A172 (cell line): ENCODE measurements around the gene CLEC2A. TPM values are rescaled to one million over a fixed set of nuclear protein-coding genes. Genes with fewer than 3 reads are reported as not detected.
A peak's percentile ranks its signal among the peaks of the same experiment; 100 is the strongest.
"Not testable (repeated sequence)": the region's sequence is repeated elsewhere in the genome, so short reads cannot be mapped to it uniquely, and the experiment has no call there.

Experiments
- DNase-seq: peaks from one replicate; pipeline ENCODE4 v3.0.0-alpha.2; 2015; ENCODE audit warnings: low spot score
- total RNA-seq: library from RNA; depleted of rRNA; stranded (reverse); fragments of >200 nt; shearing (Covaris generic); gene quantifications from 2 replicates; pipeline ENCODE4 v1.2.3, GENCODE V29; 2014; rRNA removed

Gene CLEC2A
- total RNA-seq, 1 experiment from 2014 or later: not detected

DNA sequence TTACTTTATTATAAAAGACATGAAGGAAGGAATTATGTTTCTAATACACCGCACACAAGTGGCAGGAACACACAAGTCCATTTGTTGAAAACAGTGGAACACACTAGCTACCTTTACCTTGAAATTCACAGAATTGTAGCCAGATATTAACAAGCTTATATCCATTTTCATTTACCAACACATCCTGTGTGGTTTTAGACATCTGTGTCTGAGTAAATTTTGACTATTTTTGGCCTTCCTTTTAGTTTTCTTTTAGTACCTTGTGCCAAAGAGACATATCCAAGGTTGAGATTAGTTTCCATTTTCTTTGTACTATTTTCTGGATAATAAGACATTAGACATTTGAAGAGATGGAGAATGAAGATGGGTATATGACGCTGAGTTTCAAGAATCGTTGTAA, 50.9 kb downstream of the CLEC2A start, which contains the start of gene KLRF2:
TSS of gene KLRF2 (plus strand) at position 244 of the 400 bp plus-strand sequence. CDS start at position 351, 107 bp downstream.
- DNase-seq: no peak

GRCh38 chr12:9880532-9881078, 51.6 kb downstream of the CLEC2A start:
- no peak for DNase-seq

- not testable (repeated sequence) for DNase-seq
Observed at GRCh38 chr12:9876120-9876519, 56.0 kb downstream of the CLEC2A start.

- no peak for DNase-seq
Observed at GRCh38 chr12:9872742-9873141, 59.4 kb downstream of the CLEC2A start.

DNA sequence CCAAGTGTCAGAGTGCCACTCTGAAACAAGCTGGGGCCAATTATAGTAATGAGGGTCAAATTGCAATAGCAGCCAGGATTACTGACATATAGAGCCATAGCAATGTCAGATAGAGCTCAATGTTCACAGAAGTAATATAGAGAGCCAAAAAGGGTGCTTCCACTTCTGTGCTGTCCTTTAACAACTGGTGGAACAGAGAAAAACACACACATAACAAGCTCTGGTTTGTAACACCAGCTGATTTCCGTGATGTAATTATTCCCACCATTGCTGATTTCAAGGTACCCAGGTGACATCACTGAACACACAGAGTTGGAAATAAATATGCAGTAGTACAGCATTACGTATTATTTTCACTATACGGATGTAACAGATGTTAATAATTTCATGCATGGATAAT, 60.0 kb downstream of the CLEC2A start:
- no peak for DNase-seq

DNA sequence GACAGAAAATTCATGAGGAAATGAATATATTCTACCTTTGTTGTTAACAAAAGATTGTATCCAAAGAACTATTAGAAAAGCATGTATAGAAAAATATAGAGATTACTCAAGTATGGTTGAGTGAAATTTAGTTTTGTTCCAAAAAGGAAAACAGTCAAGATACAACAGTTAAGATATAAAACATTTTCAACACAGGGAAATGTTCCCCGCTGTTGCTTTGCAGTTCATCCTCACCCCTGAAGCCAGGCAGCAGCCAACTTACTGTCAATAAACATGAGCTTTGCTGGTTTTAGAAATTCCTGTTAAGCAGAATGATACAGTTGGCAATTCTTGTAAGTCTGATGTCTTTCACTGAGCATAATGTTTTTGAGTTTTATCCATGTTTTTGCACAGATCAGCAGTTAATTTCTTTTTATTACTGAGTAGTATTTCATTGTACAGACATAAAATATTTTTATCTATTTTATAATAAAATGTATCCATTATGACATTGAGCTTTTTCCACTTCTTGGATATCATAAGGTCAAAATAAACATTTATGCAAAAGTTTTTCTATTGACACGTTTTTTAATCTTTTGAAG, 61.8 kb downstream of the CLEC2A start:
- peak; percentile 37 for DNase-seq

DNA sequence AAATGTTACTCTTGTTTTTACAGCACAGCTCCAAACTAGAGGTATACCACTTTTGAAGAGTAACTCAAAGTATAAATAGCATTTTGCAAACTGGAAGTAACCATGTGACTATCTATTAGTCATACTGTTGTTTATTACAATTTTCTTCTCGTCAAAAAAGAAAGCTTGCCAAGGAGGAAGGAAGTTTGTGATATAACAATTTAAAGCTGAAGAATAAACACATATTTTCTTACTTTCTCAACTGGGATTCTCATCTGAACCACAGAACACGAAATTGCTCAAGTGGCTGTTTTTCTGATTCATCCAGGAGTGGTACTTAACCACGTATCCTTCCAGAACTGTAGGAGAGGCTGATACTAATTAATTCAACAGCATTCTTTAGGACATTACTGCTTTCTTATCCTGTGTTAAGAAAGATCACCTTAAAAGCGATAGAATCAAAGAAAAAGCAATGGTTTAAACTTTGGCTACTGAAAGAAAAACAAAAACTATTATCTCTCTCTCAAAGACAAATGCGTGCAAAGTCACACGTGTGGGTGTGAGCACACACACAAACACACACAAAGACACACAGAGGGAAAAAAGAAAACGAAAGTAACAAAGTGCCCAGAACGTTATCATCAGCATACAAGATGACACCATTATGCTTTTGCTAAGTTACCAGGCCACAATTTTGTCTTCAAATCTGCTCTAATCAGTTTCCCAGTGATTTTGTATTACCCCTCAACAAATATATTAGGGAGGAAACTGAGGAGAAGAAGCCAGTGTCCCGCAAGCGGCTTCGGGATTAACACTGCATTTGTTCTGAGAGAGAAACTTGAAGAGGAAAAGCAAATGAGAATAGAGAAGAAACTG, 62.6 kb downstream of the CLEC2A start, which contains the start of gene CLEC2B:
TSS of gene CLEC2B (minus strand) at position 48 of the 855 bp plus-strand sequence.
- peak; percentile 66 for DNase-seq

GRCh38 chr12:9868951-9869306, 63.2 kb downstream of the CLEC2A start:
- no peak for DNase-seq

DNA sequence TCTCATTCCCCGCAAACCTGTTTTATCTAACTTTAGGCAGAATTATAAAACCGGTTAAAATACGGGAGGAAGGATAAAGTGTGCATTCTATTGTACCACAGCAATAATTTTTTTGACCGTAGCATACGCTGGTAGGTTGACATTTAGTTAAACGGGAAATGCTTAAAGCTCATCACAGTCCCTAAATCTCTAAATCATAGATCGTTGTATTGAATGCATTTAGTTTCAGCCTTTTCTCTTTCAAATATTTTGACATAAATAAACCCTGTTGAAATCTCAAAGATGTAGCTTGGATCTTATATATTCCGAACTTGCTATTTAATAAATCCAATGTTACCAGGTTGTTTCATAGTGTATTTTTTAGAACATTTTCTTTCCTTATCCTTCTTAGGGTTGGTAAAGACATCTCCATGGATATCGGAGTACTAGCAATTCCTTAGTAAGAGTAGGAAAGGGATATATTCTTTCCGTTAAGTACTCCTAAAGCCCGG, 63.8 kb downstream of the CLEC2A start:
- peak; percentile 13 for DNase-seq

DNA sequence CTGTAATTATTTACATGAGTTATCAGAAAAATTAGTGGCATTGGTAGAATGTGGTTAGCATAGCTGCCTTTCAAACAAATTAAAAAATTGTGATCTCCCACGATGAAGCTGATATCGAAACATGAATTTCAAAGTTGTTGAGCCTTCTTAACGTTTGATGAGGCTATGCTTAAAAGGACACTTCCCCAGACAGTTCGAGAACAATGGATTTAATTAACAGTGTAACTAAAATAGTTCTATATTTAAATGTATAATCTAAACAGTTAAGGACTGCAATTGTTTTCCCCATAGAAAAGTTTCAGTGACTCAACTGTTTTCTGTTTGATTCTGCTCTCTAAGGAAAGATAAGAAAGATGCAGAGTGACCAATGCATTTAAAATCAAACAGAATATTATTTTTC, 64.6 kb downstream of the CLEC2A start:
- DNase-seq: peak; percentile 23

- peak; percentile 22 for DNase-seq
Observed at GRCh38 chr12:9866860-9867269, 65.3 kb downstream of the CLEC2A start.

GRCh38 chr12:9864913-9865675, 67.1 kb downstream of the CLEC2A start:
- peak; percentile 9 for DNase-seq

Other genes starting within 250 kb of the CLEC2A start
- not detected in 2 replicates for gene CLECL1, start 199.3 kb downstream of the CLEC2A start, total RNA-seq
- not detected in 2 replicates for gene CD69, start 171.5 kb downstream of the CLEC2A start, total RNA-seq
- not detected in 2 replicates for gene KLRF1, start 104.9 kb downstream of the CLEC2A start, total RNA-seq
- 19.7 and 22.7 TPM in 2 replicates for gene CLEC2B, start 63.0 kb downstream of the CLEC2A start, total RNA-seq
- gene KLRF2, start 50.9 kb downstream of the CLEC2A start, total RNA-seq: not detected in 2 replicates
- gene CLEC12A, start 39.0 kb upstream of the CLEC2A start, total RNA-seq: 0.07 TPM in 1 of 2 replicates, not detected in the other
- not detected in 2 replicates for gene CLEC1B, start 66.8 kb upstream of the CLEC2A start, total RNA-seq
- gene CLEC12B, start 78.3 kb upstream of the CLEC2A start, total RNA-seq: 0.05 TPM in 1 of 2 replicates, not detected in the other
- not detected in 2 replicates for gene CLEC9A, start 98.3 kb upstream of the CLEC2A start, total RNA-seq
- gene CLEC1A, start 166.6 kb upstream of the CLEC2A start, total RNA-seq: not detected in 2 replicates
- gene CLEC7A, start 197.8 kb upstream of the CLEC2A start, total RNA-seq: not detected in 2 replicates
- gene OLR1, start 239.8 kb upstream of the CLEC2A start, total RNA-seq: 26.5 and 27.9 TPM in 2 replicates
- gene TMEM52B, start 246.7 kb upstream of the CLEC2A start, total RNA-seq: 3.4 and 10.9 TPM in 2 replicates